IMR-90 (cell line): ENCODE data around the gene PITRM1. TPM values are rescaled to one million over a fixed set of nuclear protein-coding genes. Genes with fewer than 3 reads are reported as not detected.

ENCODE experiments used
- ATAC-seq: fragments of 200-7000 bp; cut with Tn5 transposase; 2 replicates; pipeline ENCODE4 v1.9.1; 2020; ENCODE audit warnings: low read depth, mild to moderate bottlenecking, moderate library complexity
- BruUV-seq: library from RNA; stranded (reverse); fragments of 400-500 nt; replicated peaks from 2 replicates; lab custom pipeline; 2021; lab: Mats Ljungman, UMichigan
- CTCF ChIA-PET: fragments of 300-600 bp; formaldehyde crosslinking; extraction: SDS; loops from one replicate; lab custom pipeline; 2021; ENCODE audit warnings: antibody characterized with exemption; lab: Yijun Ruan, JAX
- POLR2A ChIA-PET: fragments of 300-600 bp; sonication (Branson Sonifier 250); formaldehyde crosslinking; loops from one replicate; lab custom pipeline; 2022; ENCODE audit warnings: antibody characterized with exemption; ENCODE audit not compliant: unreplicated experiment; lab: Charles Lee
- DNase-seq: peaks from one replicate; pipeline ENCODE4 v3.0.0; 2013
- H2AFZ ChIP-seq: replicated peaks from 2 replicates; pipeline ENCODE3; 2013; ENCODE audit warnings: low read length, mild to moderate bottlenecking; ENCODE audit not compliant: poor library complexity
- H2AK5ac ChIP-seq: 2 replicates; pipeline ENCODE4 v1.6.1; 2013; ENCODE audit warnings: low read depth, low read length, inconsistent platforms
- H2AK9ac ChIP-seq: replicated peaks from 2 replicates; pipeline ENCODE3; 2013; ENCODE audit warnings: mild to moderate bottlenecking, low read depth, low read length, moderate library complexity; ENCODE audit not compliant: poor library complexity
- H2BK120ac ChIP-seq: 2 replicates; pipeline ENCODE4 v1.6.1; 2013; ENCODE audit warnings: low read depth, low read length, inconsistent platforms
- H2BK15ac ChIP-seq: 3 replicates; pipeline ENCODE4 v1.6.1; 2013; ENCODE audit warnings: low read depth, low read length, inconsistent platforms
- H2BK20ac ChIP-seq: 2 replicates; pipeline ENCODE4 v1.6.1; 2013; ENCODE audit warnings: low read depth, mild to moderate bottlenecking, inconsistent platforms, low read length, moderate library complexity
- H2BK5ac ChIP-seq: 2 replicates; pipeline ENCODE4 v1.6.1; 2013; ENCODE audit warnings: mild to moderate bottlenecking, low read depth, low read length, inconsistent platforms; ENCODE audit not compliant: poor library complexity, severe bottlenecking
- H3K14ac ChIP-seq: replicated peaks from 2 replicates; pipeline ENCODE4 v1.6.1; 2013; ENCODE audit warnings: low read depth, low read length, inconsistent platforms
- H3K18ac ChIP-seq: 2 replicates; pipeline ENCODE4 v1.6.1; 2013; ENCODE audit warnings: low read depth, low read length, control low read depth
- H3K23ac ChIP-seq: 2 replicates; pipeline ENCODE4 v1.6.1; 2013; ENCODE audit warnings: low read depth, low read length, inconsistent platforms
- H3K27ac ChIP-seq: 2 replicates; pipeline ENCODE4 v1.5.1; 2013; ENCODE audit warnings: mild to moderate bottlenecking, control low read depth, low read length; ENCODE audit not compliant: insufficient read depth
- H3K27me3 ChIP-seq: 2 replicates; pipeline ENCODE4 v1.6.1; 2013; ENCODE audit warnings: low read length; ENCODE audit not compliant: control insufficient read depth, insufficient read depth
- H3K36me3 ChIP-seq: 2 replicates; pipeline ENCODE4 v1.6.1; 2013; ENCODE audit warnings: low read length, mixed read lengths; ENCODE audit not compliant: control insufficient read depth, insufficient read depth
- H3K4ac ChIP-seq: 2 replicates; pipeline ENCODE4 v1.6.1; 2013; ENCODE audit warnings: low read depth, low read length, inconsistent platforms
- H3K4me1 ChIP-seq: 2 replicates; pipeline ENCODE4 v1.6.1; 2013; ENCODE audit warnings: low read length, mixed read lengths; ENCODE audit not compliant: control insufficient read depth, insufficient read depth
- H3K4me2 ChIP-seq: 2 replicates; pipeline ENCODE4 v1.6.1; 2013; ENCODE audit warnings: low read depth, mild to moderate bottlenecking, control low read depth, low read length, moderate library complexity
- H3K4me3 ChIP-seq: 2 replicates; pipeline ENCODE4 v1.5.1; 2013; ENCODE audit warnings: low read depth, mild to moderate bottlenecking, control low read depth, low read length, moderate library complexity; ENCODE audit not compliant: insufficient read depth
- H3K56ac ChIP-seq: 2 replicates; pipeline ENCODE4 v1.6.1; 2013; ENCODE audit warnings: low read length, inconsistent platforms; ENCODE audit not compliant: insufficient read depth; ENCODE audit errors: extremely low read depth
- H3K79me1 ChIP-seq, 2 experiments: 2 replicates each; pipeline ENCODE4 v1.6.1; 2013; ENCODE audit warnings: low read length in 2 of 2, inconsistent platforms in 1 of 2, low read depth in 1 of 2
- H3K9ac ChIP-seq: 2 replicates; pipeline ENCODE4 v1.6.1; 2013; ENCODE audit warnings: low read depth, low read length, control low read depth
- H3K9me1 ChIP-seq: 2 replicates; pipeline ENCODE4 v1.6.1; 2013; ENCODE audit warnings: low read length, inconsistent platforms; ENCODE audit not compliant: insufficient read depth
- H3K9me3 ChIP-seq: 2 replicates; pipeline ENCODE4 v1.6.1; 2013; ENCODE audit warnings: low read length; ENCODE audit not compliant: control insufficient read depth, insufficient read depth
- H4K20me1 ChIP-seq: 2 replicates; pipeline ENCODE4 v1.6.1; 2013; ENCODE audit warnings: low read length, inconsistent platforms; ENCODE audit not compliant: insufficient read depth
- H4K5ac ChIP-seq: 2 replicates; pipeline ENCODE4 v1.6.1; 2013; ENCODE audit warnings: mild to moderate bottlenecking, low read depth, low read length, control low read depth
- H4K8ac ChIP-seq, 2 experiments: 2 replicates each; pipeline ENCODE4 v1.6.1; 2013; ENCODE audit warnings: low read depth in 2 of 2, low read length in 2 of 2, control low read depth in 1 of 2, inconsistent platforms in 1 of 2
- H4K91ac ChIP-seq: 2 replicates; pipeline ENCODE4 v1.6.1; 2013; ENCODE audit warnings: low read depth, low read length, inconsistent platforms; ENCODE audit not compliant: insufficient read depth
- CHD1 ChIP-seq: IDR thresholded peaks from 2 replicates; pipeline ENCODE4 v1.6.1; 2012; ENCODE audit warnings: low read depth, low read length, improper control_type of control experiment
- ELK1 ChIP-seq: fragments of 150-350 bp; IDR thresholded peaks from 2 replicates; pipeline ENCODE4 v1.6.1; 2016; ENCODE audit warnings: low read depth, mild to moderate bottlenecking, low read length, moderate library complexity, borderline replicate concordance
- MXI1 ChIP-seq: IDR thresholded peaks from 2 replicates; pipeline ENCODE4 v1.6.1; 2012; ENCODE audit warnings: low read depth, mild to moderate bottlenecking, low read length, moderate library complexity, borderline replicate concordance
- WGBS, 2 experiments: methylation state at CpG; one replicate each; pipeline versions ENCODE4 v1.1.5 to v1.1.7; 2013; ENCODE audit warnings: missing lambda C conversion rate in 2 of 2; ENCODE audit not compliant: insufficient read length in 1 of 2; ENCODE audit errors: extremely low coverage in 2 of 2; 5-methylcytosine and 5-hydroxymethylcytosine counted together
- dilution Hi-C: fragments of 300-500 bp; cut with HindIII; formaldehyde crosslinking; loops from one replicate; pipeline ENCODE4 v1.14.3; 2018; ENCODE audit warnings: low sequenced_read_pairs; ENCODE audit not compliant: unreplicated experiment
- in situ Hi-C: fragments of 300-500 bp; cut with MboI; formaldehyde crosslinking; loops from 3 replicates; pipeline ENCODE4 v1.14.3; 2019; ENCODE audit warnings: low sequenced_read_pairs, inconsistent platforms, mixed read lengths
- intact Hi-C: fragments of 100-400 bp; cut with micrococcal nuclease; formaldehyde crosslinking; loops from 2 replicates; pipeline ENCODE4 v1.10.0; 2022
- polyA plus RNA-seq, 3 experiments: library from polyadenylated mRNA; depleted of rRNA; stranded (reverse); fragments of >200 nt; gene quantifications; 2 replicates each; pipeline ENCODE4 v1.2.3, GENCODE V29; 2012; ENCODE audit warnings: low replicate concordance in 1 of 3
- total RNA-seq: library from RNA; depleted of rRNA; stranded (reverse); fragments of >200 nt; gene quantifications from 2 replicates; pipeline ENCODE4 v1.2.3, GENCODE V29; 2012

Gene PITRM1
- total and polyA plus RNA-seq, 2 of the 4 experiments (the other 2 are of a cell fraction): 97.1 to 124 TPM

DNA sequence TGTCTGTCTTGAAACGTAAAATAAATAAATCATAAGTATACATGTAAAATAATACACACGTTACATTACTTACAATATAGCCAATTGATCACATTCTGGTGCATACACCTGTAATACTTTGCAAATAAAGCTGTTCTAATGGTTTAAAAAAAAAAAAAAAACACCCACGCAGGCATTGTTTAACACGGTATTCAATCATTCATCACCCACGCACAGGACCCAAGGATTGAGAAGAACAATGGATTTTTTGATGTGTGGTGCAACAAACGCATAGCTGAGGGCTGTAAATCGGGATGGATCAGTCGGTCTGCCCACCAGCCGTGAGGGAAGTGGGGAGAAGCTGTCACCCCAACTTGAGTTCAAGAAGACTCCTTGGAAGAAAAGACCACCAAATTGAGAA is 8.7 kb downstream of the PITRM1 start:
- H3K4ac ChIP-seq: no peak overlapping the region
- no peak overlapping the region for H2BK15ac ChIP-seq
- peaks cover 20 to 47% of the 10 kb centered on the region in 2 experiments for H3K79me1 ChIP-seq
- no peak overlapping the region for H4K5ac ChIP-seq
- H2BK120ac ChIP-seq: no peak overlapping the region
- H3K9me3 ChIP-seq: no peaks in the 10 kb centered on the region
- peaks cover 3% of the 10 kb centered on the region; the same call in 1 of the 2 replicates for H4K20me1 ChIP-seq
- no peak overlapping the region for H3K23ac ChIP-seq
- H3K4me1 ChIP-seq: no peaks in the 10 kb centered on the region
- H3K4me3 ChIP-seq: no peak overlapping the region
- no peak overlapping the region for H2AFZ ChIP-seq
- H3K18ac ChIP-seq: no peak overlapping the region
- no peak for DNase-seq
- no peak overlapping the region for H2AK5ac ChIP-seq
- peaks cover 3% of the 10 kb centered on the region; the same call in 1 of the 2 replicates for H3K9me1 ChIP-seq
- WGBS, 2 experiments: no CpG with 5 or more reads among the region's 9 CpGs
- peaks cover 65% of the 10 kb centered on the region for H3K36me3 ChIP-seq
- ChIA-PET CTCF (interaction anchor here (0.6 kb wide), 1 partner anchor 731 kb away, joined by 3 read pairs; no protein-coding TSS in a partner anchor), POLR2A (no interaction called here)
- intact Hi-C loops (no loop called here), dilution Hi-C loops (no loop called here), in situ Hi-C loops (no loop called here)
- no peak overlapping the region for H2AK9ac ChIP-seq
- H3K27me3 ChIP-seq: no peaks in the 10 kb centered on the region
- H3K9ac ChIP-seq: no peak overlapping the region
- no peak overlapping the region for H3K27ac ChIP-seq
- no peak overlapping the region for H3K4me2 ChIP-seq
- H3K56ac ChIP-seq: no peak overlapping the region
- H2BK5ac ChIP-seq: no peak overlapping the region
- no peak overlapping the region for H3K14ac ChIP-seq
- ATAC-seq: no peak
- no peak overlapping the region for H4K8ac ChIP-seq
- no peak overlapping the region for H2BK20ac ChIP-seq
- no TSS peak for BruUV-seq
- H4K91ac ChIP-seq: no peak overlapping the region
- TF ChIP-seq ELK1 (no peak), MXI1 (no peak), CHD1 (no peak)
